ENCODE results near the gene SRD5A3.

The SRD5A3 gene

GRCh38 chr4:55410431-55410830, 64.4 kb downstream of the SRD5A3 start:
- no peak for DNase-seq

GRCh38 chr4:55411621-55412020, 65.6 kb downstream of the SRD5A3 start:
- DNase-seq = no peak

GRCh38 chr4:55416176-55416575, 70.1 kb downstream of the SRD5A3 start:
- DNase-seq = no peak

Measured in right forelimb (tissue), 1 donor.